ENCODE measurements around the gene LSAMP. TPM values are rescaled to one million over a fixed set of nuclear protein-coding genes. Genes with fewer than 3 reads are reported as not detected.

Gene LSAMP
- polyA plus RNA-seq, 2 of the 4 experiments (the other 2 are of a cell fraction): 0.12 to 0.53 TPM

- ATAC-seq (no peak), FAIRE-seq (no peak), DNase-seq (ENCODE audit: low read depth in 1 of 2, low spot score in 1 of 2) (no peak)
- Histone ChIP-seq H3K4me2 (no peak overlapping the region), H3K27ac (no peak overlapping the region), H3K4me1 (no peaks in the 10 kb centered on the region), H3K9me3 (no peaks in the 10 kb centered on the region), H3K4me3 (no peak overlapping the region)
- 2% methylated on average over 1 of the region's 1 CpG for WGBS (ENCODE audit: missing lambda C conversion rate)
- POLR2A ChIA-PET: no interaction called here
- TF ChIP-seq EHF (CRISPR knock-in tag; IDR thresholded peaks at IDR 0.05): no peak
- TF ChIP-seq JUN (IDR thresholded peaks at IDR 0.05): no peak
- TF ChIP-seq ZFP36 (IDR thresholded peaks at IDR 0.05; ENCODE audit: borderline replicate concordance, partially characterized antibody): no peak
- TF ChIP-seq PHF8 (IDR thresholded peaks at IDR 0.05; ENCODE audit: borderline replicate concordance, low read depth): no peak
- no peak for TF ChIP-seq HOXB13 (CRISPR knock-in tag; IDR thresholded peaks at IDR 0.05; ENCODE audit: low read depth)
- TF ChIP-seq POLR2A (IDR thresholded peaks at IDR 0.05; ENCODE audit: low read length): no peak
- TF ChIP-seq MYC (IDR thresholded peaks at IDR 0.05; ENCODE audit: borderline replicate concordance, low read length): no peak
- CTCF ChIA-PET: no interaction called here
These were observed 8.5 kb upstream of the LSAMP start for GRCh38 chr3:116453666-116454346.

- ChIA-PET CTCF (no interaction called here), POLR2A (no interaction called here)
- no peak for FAIRE-seq
- H3K27ac ChIP-seq: no peak overlapping the region
- TF ChIP-seq HEYL (CRISPR knock-in tag; IDR thresholded peaks at IDR 0.05) (no peak), HOXA7 (CRISPR knock-in tag; IDR thresholded peaks at IDR 0.05) (no peak), RARB (CRISPR knock-in tag; IDR thresholded peaks at IDR 0.05) (no peak), BCL3 (IDR thresholded peaks at IDR 0.05) (no peak), TFCP2L1 (CRISPR knock-in tag; IDR thresholded peaks at IDR 0.05) (no peak), EHF (CRISPR knock-in tag; IDR thresholded peaks at IDR 0.05) (no peak), TP53 (CRISPR knock-in tag; IDR thresholded peaks at IDR 0.05) (no peak), PHF8 (IDR thresholded peaks at IDR 0.05; ENCODE audit: borderline replicate concordance, low read depth) (no peak), MAZ (IDR thresholded peaks at IDR 0.05; ENCODE audit: borderline replicate concordance, low read depth, low read length) (no peak), KDM1A (IDR thresholded peaks at IDR 0.05; ENCODE audit: low read depth) (no peak), HES2 (IDR thresholded peaks at IDR 0.05) (no peak), RNF2 (IDR thresholded peaks at IDR 0.05; ENCODE audit: borderline replicate concordance, low read depth) (no peak), MYC (IDR thresholded peaks at IDR 0.05; ENCODE audit: borderline replicate concordance, low read length) (no peak), HMGXB4 (CRISPR knock-in tag; IDR thresholded peaks at IDR 0.05; ENCODE audit: borderline replicate concordance) (no peak), POLR2AphosphoS2 (conservative IDR thresholded peaks at IDR 0.05; ENCODE audit: low read length) (no peak), E2F6 (IDR thresholded peaks at IDR 0.05; ENCODE audit: borderline replicate concordance, low read depth) (no peak), RCOR1 (IDR thresholded peaks at IDR 0.05; ENCODE audit: low read depth, low read length) (no peak), ZC3H11A (IDR thresholded peaks at IDR 0.05) (no peak), REST (IDR thresholded peaks at IDR 0.05) (no peak), MAFK (IDR thresholded peaks at IDR 0.05; ENCODE audit: partially characterized antibody) (no peak)
- no peak for ATAC-seq
- H3K9me3 ChIP-seq: no peaks in the 10 kb centered on the region
- H3K4me1 ChIP-seq: no peaks in the 10 kb centered on the region
- WGBS (ENCODE audit: missing lambda C conversion rate): 0% methylated on average over 3 of the region's 3 CpGs
- H3K4me2 ChIP-seq: no peak overlapping the region
- H3K4me3 ChIP-seq: no peak overlapping the region
- DNase-seq (ENCODE audit: low read depth in 1 of 2, low spot score in 1 of 2): no peak
These were observed 4.5 kb upstream of the LSAMP start for GRCh38 chr3:116449546-116450350.
